HG03095 (cell line): Measurements from ENCODE around the gene ARVCF.

ENCODE experiments used
- ATAC-seq: cut with Tn5 transposase; IDR thresholded peaks from one replicate; pipeline ENCODE4 v1.9.1; 2021; ENCODE audit warnings: moderate library complexity; ENCODE audit not compliant: unreplicated experiment

ARVCF gene

GRCh38 chr22:20054034-20054427 is 37.4 kb upstream of the ARVCF start:
- ATAC-seq: no peak

- ATAC-seq: no peak
These were observed 36.9 kb upstream of the ARVCF start for GRCh38 chr22:20053407-20054033.

GRCh38 chr22:20052309-20053259 is 36.0 kb upstream of the ARVCF start:
- ATAC-seq: no peak

- no peak for ATAC-seq
These were observed 35.3 kb upstream of the ARVCF start for GRCh38 chr22:20051927-20052308.

- ATAC-seq: no peak
These were observed 30.1 kb upstream of the ARVCF start for GRCh38 chr22:20046730-20047129.

- ATAC-seq: no peak
These were observed 28.0 kb upstream of the ARVCF start for GRCh38 chr22:20044495-20045151.

GRCh38 chr22:20043997-20044342 is 27.3 kb upstream of the ARVCF start:
- ATAC-seq: no peak

GRCh38 chr22:20043057-20043996 is 26.7 kb upstream of the ARVCF start:
- ATAC-seq: no peak

GRCh38 chr22:20040327-20041200 is 23.9 kb upstream of the ARVCF start:
- ATAC-seq: no peak

- no peak for ATAC-seq
These were observed 23.2 kb upstream of the ARVCF start for GRCh38 chr22:20039683-20040325.

- ATAC-seq: no peak
These were observed 22.0 kb upstream of the ARVCF start for GRCh38 chr22:20038574-20038973.

- ATAC-seq: no peak
These were observed 20.8 kb upstream of the ARVCF start for GRCh38 chr22:20037419-20037818.

GRCh38 chr22:20036535-20037392 is 20.1 kb upstream of the ARVCF start:
- ATAC-seq: no peak

GRCh38 chr22:20036084-20036482 is 19.5 kb upstream of the ARVCF start:
- ATAC-seq: no peak

- no peak for ATAC-seq
These were observed 18.9 kb upstream of the ARVCF start for GRCh38 chr22:20035375-20036083.

- ATAC-seq: no peak
These were observed 17.5 kb upstream of the ARVCF start for GRCh38 chr22:20034143-20034542.

- ATAC-seq: no peak
These were observed 16.6 kb upstream of the ARVCF start for GRCh38 chr22:20033045-20033706.
